HCT116 (cell line): ENCODE measurements around the gene ESPL1. TPM values are rescaled to one million over a fixed set of nuclear protein-coding genes. Genes with fewer than 3 reads are reported as not detected.

Experiments used
- ATAC-seq: fragments of 200-7000 bp; cut with Tn5 transposase; 2 replicates; pipeline ENCODE4 v1.9.1; 2020; ENCODE audit warnings: mild to moderate bottlenecking, moderate library complexity
- BruUV-seq: library from RNA; stranded (reverse); fragments of 400-500 nt; replicated peaks from 2 replicates; lab custom pipeline; 2021; lab: Mats Ljungman, UMichigan
- CTCF ChIA-PET: fragments of 300-600 bp; sonication (Branson Sonifier 250); formaldehyde crosslinking; loops from one replicate; lab custom pipeline; 2021; ENCODE audit warnings: antibody characterized with exemption; lab: Charles Lee
- POLR2A ChIA-PET: fragments of 300-600, 350-600 bp; sonication (Branson Sonifier 250); formaldehyde crosslinking; loops from one replicate; lab custom pipeline; 2021; ENCODE audit warnings: antibody characterized with exemption; lab: Charles Lee
- RAD21 ChIA-PET, 2 experiments: fragments of 300-600 bp; sonication (Branson Sonifier 250); formaldehyde crosslinking; loops; one replicate each; lab custom pipeline; 2023; ENCODE audit warnings: low total read pairs in 2 of 2; ENCODE audit not compliant: uncharacterized antibody in 2 of 2, unreplicated experiment in 2 of 2, low non-redundant PET in 1 of 2; lab: Charles Lee
- DNase-seq: peaks from one replicate; pipeline ENCODE4 v3.0.0-alpha.2; 2010; ENCODE audit warnings: low read depth, low spot score
- H2AFZ ChIP-seq: fragments of 200-600 bp; shearing (Covaris generic), sonication (generic); 2 replicates; pipeline ENCODE4 v1.6.1; 2017; ENCODE audit warnings: low read depth, mixed run types, mixed read lengths, antibody characterized with exemption, low read length; ENCODE audit not compliant: poor library complexity, severe bottlenecking
- H3K27ac ChIP-seq: 2 replicates; pipeline ENCODE4 v1.5.1; 2012; ENCODE audit warnings: low read depth, low read length
- H3K27me3 ChIP-seq: fragments of 200-600 bp; sonication (generic); 2 replicates; pipeline ENCODE4 v1.6.1; 2016; ENCODE audit warnings: mixed run types, low read length, mixed read lengths; ENCODE audit not compliant: insufficient read depth
- H3K36me3 ChIP-seq, 2 experiments: fragments of 200-500 bp in 1 of 2; fragments of 200-600 bp in 1 of 2; sonication (Bioruptor generic) in 1 of 2; sonication (generic) in 1 of 2; 2 replicates each; pipeline versions ENCODE4 v1.5.1 to v1.6.1; 2014 to 2016; ENCODE audit warnings: low read length in 2 of 2, inconsistent platforms in 1 of 2, mixed read lengths in 1 of 2, mixed run types in 1 of 2; ENCODE audit not compliant: insufficient read depth in 2 of 2, control insufficient read depth in 1 of 2
- H3K4me1 ChIP-seq, 2 experiments: fragments of 200-600 bp in 1 of 2; sonication (generic) in 1 of 2; 2 replicates each; pipeline versions ENCODE4 v1.5.1 to v1.6.1; 2012 to 2017; ENCODE audit warnings: low read length in 2 of 2, inconsistent platforms in 1 of 2, mild to moderate bottlenecking in 1 of 2, mixed read lengths in 1 of 2, mixed run types in 1 of 2, moderate library complexity in 1 of 2; ENCODE audit not compliant: insufficient read depth in 2 of 2, control insufficient read depth in 1 of 2
- H3K4me2 ChIP-seq: fragments of 200-600 bp; sonication (generic); 2 replicates; pipeline ENCODE4 v1.6.1; 2017; ENCODE audit warnings: mixed run types, low read length, mixed read lengths
- H3K4me3 ChIP-seq, 2 experiments: fragments of 200-600 bp in 1 of 2; sonication (generic) in 1 of 2; replicated peaks in 1 of 2; 2 replicates each; pipeline ENCODE4 v1.5.1; 2011 to 2016; ENCODE audit warnings: low read length in 2 of 2, control low read depth in 1 of 2, low read depth in 1 of 2, mild to moderate bottlenecking in 1 of 2, mixed read lengths in 1 of 2, mixed run types in 1 of 2
- H3K79me2 ChIP-seq: fragments of 200-600 bp; sonication (generic); 2 replicates; pipeline ENCODE4 v1.6.1; 2017; ENCODE audit warnings: mild to moderate bottlenecking, mixed run types, low read length, moderate library complexity, mixed read lengths; ENCODE audit not compliant: insufficient read depth
- H3K9ac ChIP-seq: fragments of 200-600 bp; sonication (generic); 2 replicates; pipeline ENCODE4 v1.6.1; 2016; ENCODE audit warnings: low read length, mixed read lengths
- H3K9me2 ChIP-seq: fragments of 200-600 bp; sonication (generic), shearing (Covaris generic); 2 replicates; pipeline ENCODE4 v1.6.1; 2017; ENCODE audit warnings: mixed run types, mild to moderate bottlenecking, moderate library complexity; ENCODE audit not compliant: insufficient read depth
- H3K9me3 ChIP-seq, 2 experiments: fragments of 200-500 bp in 1 of 2; fragments of 200-600 bp in 1 of 2; sonication (Bioruptor generic) in 1 of 2; sonication (generic) in 1 of 2; 2 replicates each; pipeline ENCODE4 v1.6.1; 2014 to 2017; ENCODE audit warnings: low read length in 2 of 2, mixed read lengths in 2 of 2, inconsistent platforms in 1 of 2, low read depth in 1 of 2, mild to moderate bottlenecking in 1 of 2, mixed run types in 1 of 2, moderate library complexity in 1 of 2; ENCODE audit not compliant: control insufficient read depth in 1 of 2, insufficient read depth in 1 of 2
- H4K20me1 ChIP-seq: fragments of 200-600 bp; sonication (generic), shearing (Covaris generic); 2 replicates; pipeline ENCODE4 v1.6.1; 2017; ENCODE audit warnings: mixed run types, mild to moderate bottlenecking, moderate library complexity; ENCODE audit not compliant: insufficient read depth
- CEBPB ChIP-seq: IDR thresholded peaks from 2 replicates; pipeline ENCODE4 v1.6.1; 2012; ENCODE audit warnings: low read depth
- FOSL1 ChIP-seq: IDR thresholded peaks from 2 replicates; pipeline ENCODE4 v1.6.1; 2012; ENCODE audit warnings: low read depth
- POLR2AphosphoS5 ChIP-seq: IDR thresholded peaks from 2 replicates; pipeline ENCODE4 v1.6.1; 2011; ENCODE audit warnings: mild to moderate bottlenecking, low read depth, low read length, moderate library complexity
- SRF ChIP-seq: IDR thresholded peaks from 2 replicates; pipeline ENCODE4 v1.6.1; 2012; ENCODE audit warnings: low read depth
- YY1 ChIP-seq: IDR thresholded peaks from 2 replicates; pipeline ENCODE4 v1.6.1; 2011; ENCODE audit warnings: low read length, low read depth, moderate library complexity, mild to moderate bottlenecking; ENCODE audit not compliant: insufficient replicate concordance; ENCODE audit errors: extremely low read depth
- ZFX ChIP-seq: fragments of 450-650 bp; IDR thresholded peaks from 2 replicates; pipeline ENCODE4 v1.6.1; 2017
- intact Hi-C: fragments of 100-400 bp; cut with micrococcal nuclease; formaldehyde crosslinking; loops from 2 replicates; pipeline ENCODE4 v1.10.0; 2022
- total RNA-seq: library from RNA; stranded (reverse); gene quantifications from one replicate; pipeline ENCODE4 v1.2.1, GENCODE V29; 2021; ENCODE audit not compliant: unreplicated experiment
- TF ChIP-seq, protein P1 (sequence below), 3 experiments: fragments of 200-600 bp in 1 of 3; sonication (generic) in 1 of 3; IDR thresholded peaks in 2 of 3; conservative IDR thresholded peaks in 1 of 3; 2 replicates each; pipeline ENCODE4 v1.5.1; 2012 to 2017; ENCODE audit warnings: low read depth in 2 of 3, low read length in 2 of 3, antibody characterized with exemption in 1 of 3, borderline replicate concordance in 1 of 3, control low read depth in 1 of 3, mild to moderate bottlenecking in 1 of 3, mixed read lengths in 1 of 3, mixed run types in 1 of 3, moderate library complexity in 1 of 3; ENCODE audit not compliant: insufficient read depth in 1 of 3

Gene ESPL1
- total RNA-seq, 1 experiment from 2014 or later: 50.3 TPM

DNA sequence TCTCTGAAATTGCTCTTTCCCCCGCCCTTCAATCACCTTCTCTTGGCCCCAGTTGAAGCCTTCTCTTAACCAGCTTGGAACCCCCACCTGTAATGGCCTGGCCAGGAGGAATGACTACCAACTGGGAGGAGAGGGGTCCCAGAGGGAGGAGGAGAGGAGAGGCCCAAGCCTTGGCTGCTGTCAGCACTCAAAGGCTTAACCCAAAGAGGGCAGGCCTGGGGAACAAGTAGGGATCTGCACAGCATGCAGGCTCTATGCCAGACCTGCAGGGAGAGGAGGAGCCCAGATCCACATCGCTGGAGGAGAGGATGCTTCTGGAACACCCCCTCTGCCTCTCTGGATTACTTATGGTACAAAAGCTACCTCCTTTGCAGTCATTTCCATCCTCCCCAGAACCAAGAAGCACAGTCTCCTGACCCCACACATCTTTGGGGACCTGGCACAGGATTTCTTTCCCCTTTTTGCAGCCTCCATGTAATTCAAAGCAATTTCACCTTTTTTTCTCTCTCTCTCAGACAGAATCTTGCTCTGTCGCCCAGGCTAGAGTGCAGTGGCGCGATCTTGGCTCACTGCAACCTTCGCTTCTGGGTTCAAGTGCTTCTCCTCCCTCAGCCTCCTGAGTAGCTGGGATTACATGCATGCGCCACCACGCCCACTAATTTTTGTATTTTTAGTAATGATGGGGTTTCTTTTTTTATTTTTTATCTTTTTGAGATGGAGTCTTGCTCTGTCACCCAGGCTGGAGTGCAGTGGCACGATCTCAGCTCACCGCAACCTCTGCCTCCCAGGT, 42.3 kb upstream of the ESPL1 start:
- no peaks in the 10 kb centered on the region for H3K9me3 ChIP-seq
- intact Hi-C loops: no loop called here
- no peak for TF ChIP-seq POLR2AphosphoS5
- no peaks in the 10 kb centered on the region for H4K20me1 ChIP-seq
- H3K79me2 ChIP-seq: no peaks in the 10 kb centered on the region
- no peaks in the 10 kb centered on the region for H3K27me3 ChIP-seq
- no peak for DNase-seq
- no peaks in the 10 kb centered on the region for H3K9me2 ChIP-seq
- no peaks in the 10 kb centered on the region for H3K36me3 ChIP-seq
- H3K4me2 ChIP-seq: no peak overlapping the region
- peak overlapping the region; percentile 46 for H3K27ac ChIP-seq
- CTCF ChIA-PET: no interaction called here
- H2AFZ ChIP-seq: no peak overlapping the region
- no peak for ATAC-seq
- RAD21 ChIA-PET: no interaction called here
- no TSS peak for BruUV-seq
- H3K4me1 ChIP-seq: peaks cover 58 to 79% of the 10 kb centered on the region in 2 experiments
- POLR2A ChIA-PET: no interaction called here
- no peak overlapping the region for H3K4me3 ChIP-seq
- H3K9ac ChIP-seq: no peak overlapping the region

DNA sequence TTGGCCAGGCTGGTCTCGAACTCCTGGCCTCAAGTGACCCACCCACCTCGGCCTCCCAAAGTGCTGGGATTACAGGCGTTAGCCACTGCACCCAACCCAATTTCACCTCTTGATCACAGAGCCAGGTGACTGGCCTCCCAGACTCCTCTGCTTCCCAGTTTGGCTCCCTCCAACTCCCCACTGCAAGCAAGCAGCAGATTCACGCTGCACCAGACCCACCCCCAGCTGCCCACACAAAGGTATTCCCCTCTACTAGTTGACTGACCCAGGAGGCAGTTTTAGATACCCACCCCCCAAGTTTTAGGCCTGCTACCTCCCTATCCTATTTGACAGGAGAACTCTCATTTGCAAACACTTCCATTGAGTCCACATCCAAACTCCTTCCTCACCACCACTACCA, 41.3 kb upstream of the ESPL1 start:
- no TSS peak for BruUV-seq
- no peak overlapping the region for H3K4me2 ChIP-seq
- DNase-seq (no peak), ATAC-seq (no peak)
- H3K36me3 ChIP-seq: no peaks in the 10 kb centered on the region
- H3K9me2 ChIP-seq: no peaks in the 10 kb centered on the region
- no peak for TF ChIP-seq ZFX
- TF ChIP-seq POLR2AphosphoS5: no peak
- TF ChIP-seq, protein P1, sequence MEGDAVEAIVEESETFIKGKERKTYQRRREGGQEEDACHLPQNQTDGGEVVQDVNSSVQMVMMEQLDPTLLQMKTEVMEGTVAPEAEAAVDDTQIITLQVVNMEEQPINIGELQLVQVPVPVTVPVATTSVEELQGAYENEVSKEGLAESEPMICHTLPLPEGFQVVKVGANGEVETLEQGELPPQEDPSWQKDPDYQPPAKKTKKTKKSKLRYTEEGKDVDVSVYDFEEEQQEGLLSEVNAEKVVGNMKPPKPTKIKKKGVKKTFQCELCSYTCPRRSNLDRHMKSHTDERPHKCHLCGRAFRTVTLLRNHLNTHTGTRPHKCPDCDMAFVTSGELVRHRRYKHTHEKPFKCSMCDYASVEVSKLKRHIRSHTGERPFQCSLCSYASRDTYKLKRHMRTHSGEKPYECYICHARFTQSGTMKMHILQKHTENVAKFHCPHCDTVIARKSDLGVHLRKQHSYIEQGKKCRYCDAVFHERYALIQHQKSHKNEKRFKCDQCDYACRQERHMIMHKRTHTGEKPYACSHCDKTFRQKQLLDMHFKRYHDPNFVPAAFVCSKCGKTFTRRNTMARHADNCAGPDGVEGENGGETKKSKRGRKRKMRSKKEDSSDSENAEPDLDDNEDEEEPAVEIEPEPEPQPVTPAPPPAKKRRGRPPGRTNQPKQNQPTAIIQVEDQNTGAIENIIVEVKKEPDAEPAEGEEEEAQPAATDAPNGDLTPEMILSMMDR (IDR thresholded peaks at IDR 0.05 in 2 of 3, conservative IDR thresholded peaks at IDR 0.05 in 1 of 3; ENCODE audit: borderline replicate concordance in 1 of 3, insufficient read depth in 1 of 3, low read depth in 2 of 3, low read length in 2 of 3): no peak
- no peak for TF ChIP-seq SRF
- TF ChIP-seq CEBPB: no peak
- no peak for TF ChIP-seq YY1
- TF ChIP-seq FOSL1: no peak
- H2AFZ ChIP-seq: no peak overlapping the region
- no peaks in the 10 kb centered on the region; the same call in 1 of the 2 replicates for H3K79me2 ChIP-seq
- H3K27ac ChIP-seq: no peak overlapping the region
- peaks cover 65 to 83% of the 10 kb centered on the region in 2 experiments for H3K4me1 ChIP-seq
- H3K27me3 ChIP-seq: no peaks in the 10 kb centered on the region
- CTCF ChIA-PET: no interaction called here
- POLR2A ChIA-PET: no interaction called here
- intact Hi-C loops: no loop called here
- H4K20me1 ChIP-seq: no peaks in the 10 kb centered on the region
- RAD21 ChIA-PET: no interaction called here
- no peak overlapping the region for H3K9ac ChIP-seq
- H3K4me3 ChIP-seq: no peak overlapping the region
- no peaks in the 10 kb centered on the region for H3K9me3 ChIP-seq
